RKO (cell line): ENCODE measurements around the gene ZNF680.
A peak's percentile ranks its signal among the peaks of the same experiment; 100 is the strongest.
"Not testable (repeated sequence)": the region's sequence is repeated elsewhere in the genome, so short reads cannot be mapped to it uniquely, and the experiment has no call there.

Experiments
- DNase-seq: peaks from one replicate; pipeline ENCODE4 v3.0.0-alpha.2; 2016; ENCODE audit warnings: low spot score

Gene ZNF680

DNA sequence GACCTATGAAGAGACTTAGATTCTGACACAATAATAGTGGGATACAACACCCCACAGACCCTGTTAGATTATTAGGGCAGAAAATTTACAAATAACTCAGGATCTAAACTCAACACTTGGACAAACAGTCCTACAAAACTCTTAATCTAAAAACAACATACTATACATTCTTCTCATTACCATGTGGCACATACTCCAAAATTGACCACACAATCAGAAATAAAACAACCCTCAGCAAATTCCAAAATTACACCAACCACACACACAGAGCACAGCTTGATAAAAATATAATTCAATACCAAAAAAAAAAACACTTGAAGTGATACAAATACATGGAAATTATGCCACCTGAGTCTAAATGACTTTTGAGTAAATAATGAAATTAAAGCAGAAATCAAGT lies 7.8 kb downstream of the ZNF680 start:
- no peak for DNase-seq

DNA sequence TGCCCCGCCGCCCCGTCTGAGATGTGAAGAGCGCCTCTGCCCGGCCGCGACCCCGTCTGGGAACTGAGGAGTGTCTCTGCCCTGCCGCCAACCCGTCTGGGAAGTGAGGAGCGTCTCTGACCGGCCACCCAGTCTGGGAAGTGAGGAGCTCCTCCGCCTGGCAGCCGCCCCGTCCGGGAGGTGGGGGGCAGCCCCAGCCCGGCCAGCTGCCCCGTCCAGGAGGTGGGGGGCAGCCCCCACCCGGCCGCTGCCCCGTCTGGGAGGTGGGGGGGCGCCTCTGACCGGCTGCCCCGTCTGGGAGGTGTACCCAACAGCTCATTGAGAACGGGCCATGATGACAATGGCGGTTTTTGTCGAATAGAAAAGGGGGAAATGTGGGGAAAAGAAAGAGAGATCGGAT lies 8.7 kb downstream of the ZNF680 start:
- DNase-seq: not testable (repeated sequence)

DNA sequence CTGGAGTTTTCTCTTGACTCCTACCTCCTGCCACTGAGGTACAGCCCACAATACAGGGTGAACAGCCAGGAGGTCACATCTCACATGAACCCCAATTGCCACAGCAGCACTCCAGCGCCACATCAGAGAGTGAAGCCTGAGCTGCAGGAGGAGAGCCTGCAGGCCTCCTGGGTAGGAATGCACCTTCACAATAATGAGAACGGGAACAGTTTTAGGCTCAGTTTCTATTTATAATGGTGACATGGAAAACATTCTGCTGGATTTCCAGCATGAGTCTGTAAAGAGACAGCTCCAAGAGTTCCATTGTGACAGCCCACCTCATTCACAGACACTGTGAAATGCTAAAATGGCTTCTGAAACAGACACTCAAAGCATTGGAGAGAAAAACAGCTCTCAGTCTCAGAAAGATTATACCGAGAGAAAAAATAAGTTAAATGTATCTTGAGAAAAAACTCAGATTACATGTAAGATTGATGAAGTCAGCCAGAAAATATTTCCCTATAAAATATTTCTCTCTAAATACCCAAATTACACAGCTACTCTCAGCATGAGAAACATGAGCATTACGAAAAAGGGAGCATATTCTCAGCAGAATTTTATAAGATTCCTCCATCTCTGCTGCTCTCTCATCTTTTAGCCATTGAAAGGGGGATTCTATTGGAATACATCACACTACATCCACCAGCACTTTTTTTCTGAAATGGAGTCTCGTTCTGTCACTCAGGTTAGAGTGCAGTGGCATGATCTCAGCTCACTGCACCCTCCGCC lies 11.3 kb downstream of the ZNF680 start:
- no peak for DNase-seq

DNA sequence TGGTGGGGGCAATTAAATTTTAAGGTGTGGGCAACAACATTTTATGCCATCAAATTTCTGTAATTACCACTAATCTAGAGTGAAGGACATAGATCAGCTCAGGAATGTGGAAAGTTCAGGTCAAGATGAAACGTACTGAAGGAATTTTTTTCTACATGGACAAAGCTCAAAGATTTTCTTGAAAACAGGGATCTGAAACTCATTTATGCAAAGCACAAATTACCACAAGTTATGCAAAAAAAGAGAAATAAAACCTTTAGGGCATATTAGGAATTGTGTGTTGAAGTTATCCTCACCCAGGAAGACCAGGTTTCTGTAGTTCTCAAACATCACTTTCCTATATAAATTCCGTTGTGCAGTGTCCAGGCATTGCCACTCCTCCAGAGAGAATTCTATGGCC lies 18.9 kb downstream of the ZNF680 start:
- no peak for DNase-seq

DNA sequence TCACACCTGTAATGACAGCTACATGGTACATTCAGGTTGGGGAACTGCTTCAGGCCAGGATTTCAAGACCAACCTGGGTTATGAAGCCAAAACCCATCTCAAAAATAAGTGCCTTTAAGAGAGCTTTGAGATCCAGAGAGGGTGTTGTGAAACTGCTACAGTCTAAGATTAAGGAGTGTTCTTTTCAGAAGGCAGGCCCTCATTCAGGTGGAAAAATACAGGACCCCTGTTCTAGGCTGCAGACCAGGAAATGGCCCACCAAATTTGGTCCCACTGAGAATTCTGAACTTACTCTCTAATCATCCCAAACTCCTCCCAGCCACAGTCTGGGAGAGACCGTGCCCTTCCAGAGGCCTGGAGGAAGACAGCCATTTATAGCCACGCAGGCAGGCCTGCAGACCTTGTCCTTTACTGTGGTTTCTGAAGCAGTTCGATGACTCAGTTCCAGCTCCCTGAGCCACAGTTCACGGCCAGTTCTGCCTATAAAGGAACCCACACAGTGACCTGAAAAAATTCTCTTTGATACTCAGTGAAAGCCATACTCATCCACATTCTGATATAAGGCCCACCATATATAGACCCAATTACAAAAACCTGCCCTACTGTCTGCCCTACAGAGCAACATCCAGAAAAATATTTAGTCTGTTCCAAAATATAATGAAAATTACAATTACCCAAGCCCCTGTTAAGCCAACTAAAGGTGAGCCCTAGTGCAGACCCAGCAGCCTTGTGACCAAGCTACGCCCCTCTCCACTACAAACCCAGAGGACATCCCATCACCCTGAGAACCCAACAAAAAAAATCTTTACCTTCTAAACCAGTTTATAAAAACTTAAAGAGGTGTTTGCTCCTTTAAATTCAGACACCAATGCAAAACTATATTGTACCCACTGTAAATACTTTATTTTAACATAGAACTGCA lies 21.2 kb downstream of the ZNF680 start:
- DNase-seq: peak; percentile 46

DNA sequence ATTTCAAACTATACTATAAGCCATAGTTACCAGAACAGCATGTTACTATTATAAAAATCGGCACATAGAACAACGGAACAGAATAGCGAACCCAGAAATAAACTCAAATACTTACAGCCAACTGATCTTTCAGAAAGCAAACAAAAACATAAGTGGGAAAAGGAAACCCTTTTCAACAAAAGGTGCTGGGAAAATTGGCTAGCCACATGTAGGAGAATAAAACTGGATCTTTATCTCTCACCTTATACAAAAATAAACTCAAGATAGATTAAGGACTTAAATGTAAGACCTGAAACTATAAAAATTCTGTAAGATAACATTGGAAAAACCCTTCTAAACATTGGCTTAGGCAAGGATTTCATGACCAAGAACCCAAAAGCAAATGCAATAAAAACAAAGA lies 29.1 kb downstream of the ZNF680 start:
- DNase-seq: no peak

DNA sequence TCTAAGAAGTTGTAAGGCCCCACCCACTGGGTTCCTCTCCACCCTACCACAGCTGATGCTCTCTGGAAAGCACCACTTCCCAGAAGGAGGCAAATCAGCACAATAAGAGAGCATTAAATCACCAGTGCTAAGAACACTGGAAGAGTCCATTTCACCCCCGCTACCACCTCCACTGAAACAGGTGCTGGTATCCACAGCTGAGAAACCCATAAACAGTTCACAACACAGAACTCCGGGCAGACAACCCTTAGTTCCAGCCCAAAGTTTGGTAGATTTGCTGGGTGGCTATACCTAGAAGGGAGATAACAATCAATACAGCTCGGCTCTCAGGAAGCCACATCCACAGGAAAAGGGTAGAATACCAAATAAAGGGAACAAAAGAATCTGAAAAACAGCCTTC lies 34.1 kb downstream of the ZNF680 start:
- DNase-seq: no peak

DNA sequence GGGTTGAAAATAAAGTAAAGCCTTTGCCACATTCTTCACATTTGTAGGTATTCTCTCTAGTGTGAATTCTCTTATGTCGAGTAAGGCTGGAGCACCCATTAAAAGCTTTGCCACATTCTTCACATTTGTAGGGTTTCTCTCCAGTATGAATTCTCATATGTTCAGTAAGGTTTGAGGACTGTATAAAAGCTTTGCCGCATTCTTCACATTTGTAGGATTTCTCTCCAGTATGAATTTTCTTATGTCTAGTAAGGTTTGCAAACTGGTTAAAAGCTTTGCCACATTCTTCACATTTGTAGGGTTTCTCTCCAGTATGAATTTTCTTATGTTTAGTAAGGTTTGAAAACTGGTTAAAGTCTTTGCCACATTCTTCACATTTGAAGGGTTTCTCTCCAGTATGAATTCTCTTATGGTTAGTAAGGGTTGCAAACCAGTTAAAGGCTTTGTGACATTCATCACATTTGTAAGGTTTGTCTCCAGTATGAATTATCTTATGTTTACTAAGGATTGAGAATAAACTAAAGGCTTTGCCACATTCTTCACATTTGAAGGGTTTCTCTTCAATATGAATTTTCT lies 41.4 kb downstream of the ZNF680 start:
- DNase-seq: no peak

DNA sequence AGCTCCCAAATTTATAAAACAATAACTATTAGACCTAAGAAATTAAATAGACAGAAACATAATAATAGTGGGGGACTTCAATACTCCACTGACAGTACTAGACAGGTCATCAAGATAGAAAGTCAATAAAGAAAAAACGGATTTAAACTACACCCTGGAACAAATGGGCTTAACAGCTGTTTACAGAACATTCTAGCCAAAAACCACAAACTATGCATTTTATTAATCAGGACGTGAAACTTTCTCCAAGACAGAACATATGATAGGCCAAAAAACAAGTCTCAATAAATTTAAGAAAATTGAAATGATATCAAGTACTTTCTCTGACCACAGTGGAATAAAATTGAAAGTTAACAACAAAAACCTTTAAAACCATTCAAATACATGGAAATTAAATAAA lies 46.4 kb downstream of the ZNF680 start:
- no peak for DNase-seq

DNA sequence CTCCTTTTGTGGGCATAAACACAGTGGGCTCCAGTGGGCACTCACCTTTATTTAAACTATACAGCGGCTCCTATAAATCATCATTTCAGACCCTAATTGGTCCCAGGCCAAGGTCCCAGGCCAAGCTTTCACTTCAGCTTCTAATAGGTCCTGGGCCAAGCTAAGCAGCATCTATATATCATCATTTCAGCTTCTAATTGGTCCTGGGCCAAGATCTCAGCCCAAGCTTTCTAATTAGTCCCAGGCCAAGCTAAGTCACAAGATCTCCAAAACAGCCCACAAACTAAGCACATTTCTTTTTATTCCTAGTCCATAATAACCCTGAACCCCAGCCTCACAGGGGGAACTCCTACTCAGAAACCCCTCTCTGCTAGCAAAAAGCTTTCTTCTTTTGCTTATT lies 47.1 kb downstream of the ZNF680 start:
- no peak for DNase-seq

DNA sequence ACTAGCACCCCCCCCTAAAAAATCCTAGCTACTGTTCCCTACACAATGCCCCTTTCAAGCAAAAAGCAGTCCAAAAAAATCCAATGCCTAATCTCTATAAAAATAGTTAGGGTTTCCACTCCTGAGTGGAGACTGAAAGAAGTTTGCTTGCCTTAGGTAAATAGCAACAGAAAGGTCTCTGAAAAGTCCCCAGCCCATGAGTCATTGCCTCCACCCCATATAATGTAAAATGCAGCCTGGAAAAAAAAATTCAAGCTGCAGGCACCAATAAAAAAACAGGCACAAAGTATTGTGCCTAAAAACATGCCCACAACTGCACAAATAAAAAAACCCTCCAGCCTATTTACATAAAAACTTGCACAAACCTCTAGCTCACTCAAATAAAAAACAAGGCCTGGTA lies 47.5 kb downstream of the ZNF680 start:
- DNase-seq: no peak

DNA sequence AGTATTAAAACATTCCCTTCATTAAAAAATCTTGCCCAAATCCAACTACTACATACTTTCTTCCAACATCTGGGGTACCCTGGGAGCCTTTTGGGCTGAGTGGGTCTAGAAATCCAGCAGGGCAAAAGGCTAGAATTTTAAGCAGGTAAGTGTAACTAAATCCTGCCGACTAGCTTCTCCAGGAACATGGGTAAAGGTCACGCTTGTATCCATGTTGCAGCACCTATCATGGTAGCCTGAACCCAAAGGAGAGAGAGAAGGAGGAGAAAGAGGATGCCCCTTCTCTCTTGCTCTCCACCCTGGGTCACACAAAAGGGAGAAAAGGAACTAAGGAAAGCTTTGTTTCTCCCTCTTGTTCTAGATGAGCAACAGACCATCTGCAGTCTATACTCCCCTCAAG lies 53.3 kb downstream of the ZNF680 start:
- DNase-seq: no peak

DNA sequence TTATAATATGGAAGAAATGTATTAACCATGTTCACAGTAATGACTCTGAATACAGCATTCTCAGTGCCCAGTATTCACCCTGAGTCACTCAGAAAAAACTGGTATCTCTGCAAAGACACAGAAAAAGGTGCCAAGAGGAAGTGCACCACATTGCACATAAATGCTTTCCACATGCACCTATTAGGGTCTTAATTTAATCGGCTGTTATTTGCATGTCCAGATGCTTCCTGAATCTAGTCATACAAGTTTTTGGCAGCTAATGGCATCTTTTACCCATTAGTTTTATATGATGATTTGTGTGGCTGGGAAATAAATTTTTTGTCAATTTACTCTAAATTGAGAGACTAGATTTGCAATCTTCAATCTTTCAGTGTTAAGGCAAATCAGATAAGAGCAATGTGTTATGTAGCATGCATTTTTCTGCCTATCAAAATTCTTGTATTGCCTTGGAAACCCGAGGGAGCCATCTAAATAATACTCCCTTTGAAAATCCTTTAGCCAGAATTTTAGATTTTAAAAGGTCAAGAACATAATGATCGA lies 58.2 kb downstream of the ZNF680 start:
- peak; percentile 23 for DNase-seq

DNA sequence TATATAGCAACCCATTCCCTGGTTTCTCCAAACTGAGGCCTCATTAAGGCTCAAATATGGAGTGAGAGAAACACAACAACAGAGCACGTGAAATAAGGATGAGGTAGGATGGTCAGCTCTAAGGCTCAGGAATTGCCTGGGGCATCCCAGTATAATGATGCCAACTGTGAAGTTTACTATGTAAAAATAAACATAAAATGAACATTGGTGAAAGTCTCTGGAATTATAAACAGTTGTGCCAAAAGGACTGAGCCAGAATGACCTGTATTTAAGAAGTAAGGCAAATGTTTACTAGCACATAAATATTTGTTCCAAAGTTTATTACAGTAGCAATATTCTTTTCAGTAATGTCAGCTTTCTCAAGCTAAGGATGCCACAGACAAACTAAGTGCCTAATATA lies 64.6 kb downstream of the ZNF680 start:
- DNase-seq: no peak

DNA sequence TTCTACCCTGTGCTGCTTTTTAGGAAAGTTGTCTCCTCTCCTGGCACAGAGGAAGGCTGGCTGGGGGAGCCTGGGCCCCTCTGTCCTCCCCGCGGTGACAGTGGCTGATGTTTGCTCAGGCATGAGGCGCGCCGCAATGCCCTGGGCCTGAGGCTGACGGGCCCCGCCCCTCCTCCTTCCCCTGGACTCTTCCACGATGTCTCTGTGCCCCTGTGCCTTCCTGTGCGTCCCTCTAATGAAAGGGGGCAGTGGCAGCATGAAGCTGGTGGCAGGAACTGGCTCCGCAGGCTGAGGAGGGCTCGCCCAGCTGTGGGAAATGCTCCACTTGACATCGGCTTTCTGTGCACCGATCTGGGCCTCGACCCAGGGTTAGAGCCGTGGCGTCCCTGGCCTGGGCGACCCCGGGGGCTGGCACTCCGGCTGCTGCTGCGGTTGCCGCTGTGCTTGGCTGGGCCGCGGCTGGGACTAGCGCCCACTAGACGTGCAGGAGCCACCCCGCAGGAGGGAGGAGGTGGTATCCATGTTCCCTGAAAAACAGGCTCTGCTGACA lies 67.9 kb downstream of the ZNF680 start:
- no peak for DNase-seq

DNA sequence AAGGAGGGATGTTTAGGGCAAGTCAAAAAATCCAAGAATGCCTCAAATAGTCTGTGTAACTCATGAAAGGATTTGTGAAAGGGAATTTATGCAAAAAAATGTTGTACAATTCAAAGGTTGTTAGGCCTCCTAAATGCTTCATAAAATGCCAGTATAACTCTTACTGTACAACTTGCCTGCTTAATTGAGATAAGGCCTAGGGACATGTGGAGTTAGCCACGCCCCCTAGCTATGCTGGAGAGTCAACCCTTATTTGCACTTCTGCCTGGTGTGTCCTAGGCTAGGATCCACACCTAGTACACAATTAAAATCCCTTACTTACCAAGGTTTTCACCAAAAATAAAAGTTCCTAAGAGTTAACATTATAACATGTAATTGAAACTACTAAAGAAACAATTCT lies 77.2 kb downstream of the ZNF680 start:
- no peak for DNase-seq
